ENCODE results near the gene CNTN4.

- TF ChIP-seq SP1 (IDR thresholded peaks at IDR 0.05) (no peak), CTCF (IDR thresholded peaks at IDR 0.05; ENCODE audit: low read depth, low read length, missing input control) (no peak), MAX (IDR thresholded peaks at IDR 0.05) (no peak), RAD21 (IDR thresholded peaks at IDR 0.05) (no peak), TAF1 (conservative IDR thresholded peaks at IDR 0.05) (no peak), YY1 (IDR thresholded peaks at IDR 0.05) (no peak), RXRA (IDR thresholded peaks at IDR 0.05) (no peak)
- TF ChIP-seq, protein P1, sequence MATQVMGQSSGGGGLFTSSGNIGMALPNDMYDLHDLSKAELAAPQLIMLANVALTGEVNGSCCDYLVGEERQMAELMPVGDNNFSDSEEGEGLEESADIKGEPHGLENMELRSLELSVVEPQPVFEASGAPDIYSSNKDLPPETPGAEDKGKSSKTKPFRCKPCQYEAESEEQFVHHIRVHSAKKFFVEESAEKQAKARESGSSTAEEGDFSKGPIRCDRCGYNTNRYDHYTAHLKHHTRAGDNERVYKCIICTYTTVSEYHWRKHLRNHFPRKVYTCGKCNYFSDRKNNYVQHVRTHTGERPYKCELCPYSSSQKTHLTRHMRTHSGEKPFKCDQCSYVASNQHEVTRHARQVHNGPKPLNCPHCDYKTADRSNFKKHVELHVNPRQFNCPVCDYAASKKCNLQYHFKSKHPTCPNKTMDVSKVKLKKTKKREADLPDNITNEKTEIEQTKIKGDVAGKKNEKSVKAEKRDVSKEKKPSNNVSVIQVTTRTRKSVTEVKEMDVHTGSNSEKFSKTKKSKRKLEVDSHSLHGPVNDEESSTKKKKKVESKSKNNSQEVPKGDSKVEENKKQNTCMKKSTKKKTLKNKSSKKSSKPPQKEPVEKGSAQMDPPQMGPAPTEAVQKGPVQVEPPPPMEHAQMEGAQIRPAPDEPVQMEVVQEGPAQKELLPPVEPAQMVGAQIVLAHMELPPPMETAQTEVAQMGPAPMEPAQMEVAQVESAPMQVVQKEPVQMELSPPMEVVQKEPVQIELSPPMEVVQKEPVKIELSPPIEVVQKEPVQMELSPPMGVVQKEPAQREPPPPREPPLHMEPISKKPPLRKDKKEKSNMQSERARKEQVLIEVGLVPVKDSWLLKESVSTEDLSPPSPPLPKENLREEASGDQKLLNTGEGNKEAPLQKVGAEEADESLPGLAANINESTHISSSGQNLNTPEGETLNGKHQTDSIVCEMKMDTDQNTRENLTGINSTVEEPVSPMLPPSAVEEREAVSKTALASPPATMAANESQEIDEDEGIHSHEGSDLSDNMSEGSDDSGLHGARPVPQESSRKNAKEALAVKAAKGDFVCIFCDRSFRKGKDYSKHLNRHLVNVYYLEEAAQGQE (IDR thresholded peaks at IDR 0.05): no peak
These were observed 7.8 kb downstream of the CNTN4 start for GRCh38 chr3:2106438-2106837.

Measured in liver (tissue), 3 donors.